Cortex of kidney (tissue), 1 donor: ENCODE measurements around the gene ELF1.

Experiments
- DNase-seq: peaks from one replicate; lab custom pipeline; 2025; lab: John Stamatoyannopoulos, UW

The ELF1 gene

DNA sequence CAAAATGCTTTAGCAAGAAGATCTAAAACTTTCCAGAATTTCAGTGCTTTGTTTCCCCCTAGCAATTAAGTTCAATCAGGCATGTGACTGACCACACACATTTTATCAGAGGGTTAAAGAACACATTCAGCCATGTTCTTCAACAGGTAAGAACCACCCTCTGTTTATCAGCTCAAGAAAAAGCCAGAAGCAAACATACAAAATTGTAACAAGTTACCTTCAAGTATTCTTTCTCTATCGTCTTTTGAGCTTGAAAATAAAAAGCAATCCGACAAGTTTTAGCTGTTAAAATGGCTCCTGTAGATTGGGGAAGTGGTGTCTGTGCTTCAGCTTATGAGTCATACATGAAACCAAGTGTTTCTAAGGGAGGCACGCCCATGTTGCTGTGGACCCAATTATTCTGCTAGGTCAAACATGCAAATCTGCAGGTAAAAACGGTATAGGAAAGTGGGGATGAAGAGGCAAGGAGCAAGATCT is at the start of gene ELF1:
TSS of gene ELF1 (minus strand) at position 306 of the 477 bp plus-strand sequence. CDS start 37,262 bp downstream, outside the sequence.
- no peak for DNase-seq

- no peak for DNase-seq
Observed at GRCh38 chr13:41065078-41065477, 46.0 kb upstream of the ELF1 start.

DNA sequence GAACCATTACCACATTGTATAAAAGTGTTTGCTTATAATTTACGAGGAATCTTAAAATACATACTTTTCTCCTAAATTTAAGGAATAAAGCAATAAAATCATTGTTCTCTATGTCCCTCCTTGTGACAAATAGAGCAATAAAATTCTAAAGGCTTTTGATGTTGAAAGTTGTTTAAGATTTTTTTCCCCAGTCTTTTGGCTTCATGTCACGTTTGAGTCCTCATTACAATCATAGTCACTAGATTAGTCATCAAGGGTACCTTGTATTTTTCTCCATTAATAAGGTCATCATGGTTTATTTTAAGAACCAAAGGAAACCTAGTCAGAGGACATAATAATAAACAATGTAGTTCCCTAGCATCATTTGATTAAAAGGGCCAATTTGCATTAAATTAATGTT is 45.4 kb upstream of the ELF1 start:
- DNase-seq, result no peak

DNA sequence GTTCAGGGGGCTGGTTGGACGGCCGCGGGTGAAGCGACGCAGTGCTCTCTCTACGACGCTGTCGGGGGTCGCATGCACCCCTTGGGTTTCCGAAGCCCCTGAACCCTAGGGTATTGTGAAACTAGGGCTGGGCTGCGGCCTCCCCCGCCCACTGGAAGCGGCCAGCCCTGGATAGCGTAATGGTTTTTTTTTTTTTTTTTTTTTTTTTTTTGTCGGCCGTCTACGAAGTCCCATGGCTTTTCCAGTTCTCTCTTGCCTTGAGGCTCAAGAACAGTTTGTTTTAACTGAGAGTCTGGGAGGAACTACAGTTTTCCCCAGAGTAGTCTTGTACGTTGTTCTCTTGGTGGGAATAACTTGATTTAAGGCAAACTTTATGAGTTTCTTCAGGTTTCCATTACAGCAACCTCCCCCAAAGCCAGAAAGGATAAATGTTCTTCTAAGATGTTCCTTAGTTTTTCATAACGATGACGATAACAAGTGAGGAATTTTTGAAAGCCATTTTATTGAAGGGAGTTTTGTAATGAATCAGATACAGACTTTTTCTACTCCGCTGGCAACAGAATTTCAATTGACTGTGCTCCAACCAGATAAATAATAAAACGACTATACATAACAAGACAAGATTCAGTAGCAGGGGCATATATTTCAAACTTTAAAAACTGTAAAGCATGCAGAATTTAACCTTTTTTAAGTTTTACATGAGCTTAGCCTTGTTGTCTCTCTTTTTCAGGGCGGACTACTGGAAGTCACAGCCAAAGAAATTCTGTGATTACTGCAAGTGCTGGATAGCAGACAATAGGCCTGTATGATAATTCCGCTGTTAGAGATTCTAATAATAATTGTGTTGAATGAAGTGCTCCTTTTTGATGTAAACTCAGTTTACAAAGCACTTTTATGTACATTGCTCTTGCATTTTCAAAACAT is 43.1 kb upstream of the ELF1 start:
- DNase-seq, result no peak

DNA sequence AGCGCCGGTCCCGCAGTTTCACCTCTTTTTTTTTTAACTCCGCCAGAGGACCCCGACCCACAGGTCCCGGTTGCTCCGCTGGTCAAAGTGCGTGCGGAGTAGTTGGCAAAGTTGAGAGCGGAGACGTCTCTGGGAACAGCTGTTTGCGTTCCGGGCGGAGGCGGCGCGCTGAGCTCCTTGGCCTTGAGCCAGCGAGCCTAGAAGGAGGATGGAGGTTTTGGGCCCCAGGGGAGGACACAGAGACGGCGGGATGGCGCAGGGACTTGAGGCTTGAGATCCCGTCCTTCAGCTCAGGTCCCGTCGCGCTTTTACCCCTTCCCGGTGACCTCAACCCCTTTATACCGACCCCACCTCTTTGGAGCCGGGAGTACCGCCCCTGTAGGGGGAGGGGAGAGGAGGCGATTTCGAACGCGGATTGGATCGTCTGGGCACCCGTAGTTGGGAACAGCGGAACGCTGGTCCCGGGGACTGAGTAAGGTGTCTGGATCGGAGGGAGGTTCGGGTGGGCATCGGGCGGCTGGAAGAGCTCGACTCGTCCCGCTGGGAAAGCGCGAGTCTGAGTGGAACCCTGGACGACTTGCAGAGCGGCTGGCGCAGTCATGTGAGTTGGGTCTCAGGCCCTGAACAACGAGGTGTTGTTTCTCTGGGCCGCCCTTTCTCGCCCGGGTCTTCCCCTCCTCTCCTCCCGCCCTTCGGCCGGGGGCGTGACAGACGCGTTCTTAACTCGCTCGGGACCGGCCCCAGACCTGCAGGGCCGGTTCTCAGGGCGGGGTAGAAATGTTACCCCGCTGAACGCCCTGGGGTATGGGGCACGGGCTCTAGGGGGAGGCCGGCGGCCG is 42.2 kb upstream of the ELF1 start, which contains the start of gene WBP4:
TSS of gene WBP4 (plus strand) at position 435 of the 839 bp plus-strand sequence. CDS start at position 600, 165 bp downstream.
- DNase-seq, result peak; percentile 39

DNA sequence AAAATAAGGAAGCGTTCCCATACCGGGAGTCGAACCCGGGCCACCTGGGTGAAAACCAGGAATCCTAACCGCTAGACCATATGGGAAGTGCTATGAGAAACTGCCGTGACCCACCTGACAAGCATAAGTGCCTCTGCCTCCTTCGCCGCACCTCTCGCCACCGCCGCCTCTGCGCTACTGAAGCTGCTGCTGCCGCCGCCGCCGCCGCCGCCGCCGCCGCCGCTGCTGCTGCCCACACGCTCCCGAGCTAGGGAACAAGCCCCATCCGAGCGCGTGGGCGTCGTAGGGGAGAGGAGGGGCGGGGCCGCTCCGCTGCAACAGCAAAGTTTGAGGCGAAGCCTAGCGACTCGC is 41.6 kb upstream of the ELF1 start:
- no peak for DNase-seq

- DNase-seq, result peak; percentile 55
Observed at GRCh38 chr13:41060082-41060723, 41.1 kb upstream of the ELF1 start.

GRCh38 chr13:41059456-41060081 is 40.5 kb upstream of the ELF1 start:
- no peak for DNase-seq

DNA sequence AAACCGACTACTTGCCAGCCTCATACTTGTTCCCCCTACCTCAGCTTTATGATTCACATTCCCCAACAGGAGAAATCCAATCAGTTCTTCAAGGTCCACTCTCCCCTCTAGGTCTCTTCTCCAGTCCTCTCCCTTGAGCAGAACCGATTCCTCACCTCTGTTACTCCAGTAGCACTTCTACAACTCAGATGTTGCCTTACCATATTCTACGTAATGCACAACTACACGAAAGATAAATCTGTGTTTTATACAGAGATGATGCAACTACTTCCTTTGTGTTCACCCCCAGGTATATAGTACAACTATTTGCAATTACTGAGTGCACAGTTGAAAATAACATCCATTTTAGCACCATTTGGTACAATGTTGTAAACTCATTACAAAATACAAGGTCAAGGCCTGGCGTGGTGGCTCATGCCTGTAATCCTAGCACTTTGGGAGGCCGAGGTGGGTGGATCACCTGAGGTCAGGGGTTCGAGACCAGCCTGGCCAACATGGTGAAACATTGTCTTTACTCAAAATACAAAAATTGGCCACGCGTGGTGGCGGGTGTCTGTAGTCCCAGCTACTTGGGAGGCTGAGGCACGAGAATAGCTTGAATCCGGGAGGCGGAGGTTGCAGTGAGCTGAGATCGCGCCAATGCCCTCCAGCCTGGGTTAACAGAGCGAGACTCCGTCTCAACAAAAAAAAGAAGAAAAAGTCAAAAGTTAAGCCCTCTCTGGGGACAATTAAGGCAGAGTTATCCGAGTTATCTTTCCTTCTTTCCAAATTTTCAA is 39.4 kb upstream of the ELF1 start:
- DNase-seq, result no peak

DNA sequence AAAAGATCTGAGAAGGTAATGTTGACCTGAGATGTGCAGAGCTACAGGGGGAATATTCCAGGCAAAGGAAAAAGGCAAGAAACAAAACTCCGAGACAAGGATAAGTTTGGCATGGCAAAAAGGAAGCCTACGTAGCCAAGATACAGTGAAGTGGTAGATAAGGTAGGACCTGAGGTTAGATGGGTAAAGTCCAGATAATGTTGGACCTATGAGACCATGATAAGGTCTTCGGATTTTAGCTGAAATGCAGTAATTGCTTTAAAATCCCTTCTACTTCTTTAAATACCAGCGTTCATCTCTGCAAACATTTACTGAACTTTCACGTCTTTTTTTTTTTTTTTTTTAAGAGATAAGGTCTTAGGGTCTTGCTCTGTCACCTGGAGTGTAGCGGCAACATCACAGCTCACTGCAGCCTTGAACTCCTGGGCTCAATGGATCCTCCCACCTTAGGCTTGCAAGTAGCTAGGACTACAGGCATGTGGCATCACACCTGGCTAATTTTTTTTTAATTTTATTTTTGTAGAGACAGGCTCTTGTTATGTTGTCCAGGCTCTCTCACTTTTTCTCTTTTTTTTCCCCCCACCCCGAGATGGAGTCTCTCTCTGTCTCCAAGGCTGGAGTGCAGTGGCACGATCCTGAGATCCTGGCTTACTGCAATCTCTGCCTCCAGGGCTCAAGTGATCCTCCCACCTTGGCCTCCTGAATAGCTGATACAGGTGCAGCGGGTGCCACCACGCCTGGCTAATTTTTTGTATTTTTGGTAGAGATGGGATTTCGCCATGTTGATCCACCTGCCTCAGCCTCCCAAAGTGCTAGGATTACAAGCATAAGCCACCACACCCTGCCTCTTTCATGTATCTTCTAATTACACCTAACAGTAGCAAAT is 38.0 kb upstream of the ELF1 start:
- DNase-seq, result no peak

GRCh38 chr13:41056194-41056593 is 37.1 kb upstream of the ELF1 start:
- no peak for DNase-seq

DNA sequence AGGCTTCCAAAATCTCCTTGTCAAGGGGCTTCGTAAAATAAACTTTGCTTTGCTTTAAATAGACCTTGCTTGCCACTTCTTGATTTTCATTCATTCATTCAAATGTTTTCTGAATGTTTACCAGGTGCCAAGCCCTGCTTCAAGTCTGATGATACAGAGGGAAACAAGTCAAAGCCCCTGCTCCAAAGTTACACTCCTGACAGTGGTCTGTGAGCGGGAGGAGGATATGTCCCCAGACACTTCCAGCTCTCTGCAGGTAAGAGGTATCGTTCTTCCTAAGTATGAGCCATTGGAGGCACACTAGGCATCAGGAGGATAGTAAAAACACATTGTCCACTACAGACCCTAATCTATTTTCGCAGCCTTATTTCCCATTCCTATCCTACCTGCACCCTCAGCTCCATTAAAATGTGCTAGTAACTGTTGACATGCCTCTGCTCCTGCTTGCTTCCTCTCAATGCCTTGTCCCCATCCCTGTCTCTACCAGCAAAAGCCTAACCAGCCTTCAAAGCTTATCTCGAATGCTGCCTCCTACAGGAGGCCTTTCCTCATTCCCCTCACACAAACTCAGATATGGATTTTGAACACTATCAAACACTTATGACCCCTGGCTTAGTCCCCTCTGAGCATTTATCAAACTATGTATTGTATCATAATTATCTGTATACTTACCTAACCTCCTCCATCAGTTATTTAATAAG is 36.0 kb upstream of the ELF1 start:
- no peak for DNase-seq

GRCh38 chr13:41054212-41054877 is 35.2 kb upstream of the ELF1 start:
- no peak for DNase-seq

DNA sequence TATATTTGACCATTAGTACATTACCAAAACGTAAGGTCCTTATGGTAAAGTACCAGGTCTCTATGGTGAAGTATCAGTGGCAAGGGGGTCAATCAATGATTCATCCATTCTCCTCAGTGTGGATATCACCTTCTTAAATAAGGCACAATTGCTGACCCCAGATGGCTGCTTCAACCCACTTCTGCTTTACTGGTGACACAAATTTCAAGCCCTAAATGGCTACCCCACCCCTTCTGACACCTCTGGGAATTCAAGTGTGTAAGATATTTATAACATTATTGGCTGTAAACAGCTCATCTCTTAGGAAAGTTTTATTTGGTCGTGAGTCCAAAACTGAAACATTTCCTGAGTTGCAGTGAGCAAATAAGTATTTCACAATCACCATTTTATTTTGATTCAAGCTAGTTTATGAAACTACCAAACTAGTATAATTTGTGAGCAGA is 34.3 kb upstream of the ELF1 start:
- DNase-seq, result no peak

- no peak for DNase-seq
Observed at GRCh38 chr13:41052441-41052840, 33.3 kb upstream of the ELF1 start.

DNA sequence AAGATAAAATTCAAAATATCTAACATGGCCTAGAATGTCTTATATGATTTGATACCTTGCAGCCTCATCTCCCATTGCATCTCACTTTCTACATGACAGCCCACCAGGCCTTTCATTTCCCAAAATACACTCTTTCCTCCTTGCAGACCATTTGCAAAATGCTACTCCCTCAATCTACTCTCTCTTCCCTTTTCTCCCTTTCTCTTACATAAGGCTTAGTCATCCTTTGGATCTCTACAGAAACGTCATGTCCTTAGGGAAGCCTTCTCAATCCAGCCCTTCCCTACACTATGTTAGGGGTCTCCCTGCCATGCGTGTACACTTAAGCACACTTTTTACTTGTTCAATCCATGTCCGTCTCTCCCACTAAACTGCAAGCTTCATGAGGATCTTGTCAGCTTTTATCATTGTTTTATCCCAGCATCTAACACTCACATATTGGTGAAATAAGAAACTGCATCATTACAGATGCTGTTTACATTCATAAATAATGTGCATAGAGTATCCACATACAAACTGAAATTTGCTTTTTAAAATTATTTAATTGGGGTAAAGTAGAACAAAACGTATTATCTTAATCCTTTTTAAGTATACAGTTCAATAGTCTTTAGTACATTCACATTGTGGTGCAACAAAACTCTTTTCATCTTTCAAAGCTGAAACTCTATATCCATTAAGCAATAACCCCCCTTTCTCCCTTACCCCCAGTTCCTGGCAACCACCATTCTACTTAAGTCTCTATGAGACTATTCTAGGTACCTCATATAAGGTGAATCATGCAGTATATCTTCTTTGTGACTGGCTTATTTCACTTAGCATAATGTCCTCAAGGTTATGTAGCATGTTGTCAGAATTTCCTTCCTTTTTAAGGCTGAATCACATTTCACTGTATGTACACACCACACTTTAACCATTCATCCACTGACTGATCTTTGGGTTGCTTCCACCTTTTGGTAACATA is 30.6 kb upstream of the ELF1 start:
- no peak for DNase-seq

DNA sequence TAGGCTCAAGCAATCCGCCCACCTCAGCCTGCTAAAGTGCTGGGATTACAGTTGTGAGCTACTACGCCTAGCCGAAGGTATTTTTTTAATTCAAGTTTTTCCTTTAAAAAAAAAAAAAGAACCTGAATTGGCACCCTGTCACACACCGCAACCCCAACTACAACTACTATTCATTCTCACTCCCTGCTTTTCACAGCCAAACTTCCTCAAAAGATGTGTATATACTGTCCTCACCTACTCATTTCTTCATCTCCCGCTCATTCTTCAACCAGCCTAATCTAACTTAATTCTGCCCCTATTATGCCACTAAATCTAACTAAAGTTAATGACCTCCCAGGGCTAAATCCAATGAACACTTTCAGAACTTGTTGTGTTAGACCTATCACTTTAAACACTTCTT is 29.5 kb upstream of the ELF1 start:
- no peak for DNase-seq
